H1 (cell line): ENCODE data around the gene SGSH. TPM values are rescaled to one million over a fixed set of nuclear protein-coding genes. Genes with fewer than 3 reads are reported as not detected.

Experiments used
- CTCF ChIA-PET: fragments of 300-600 bp; sonication (Branson Sonifier 250); formaldehyde crosslinking; loops from one replicate; lab custom pipeline; 2021; ENCODE audit not compliant: partially characterized antibody; lab: Charles Lee
- POLR2A ChIA-PET: fragments of 300-600 bp; sonication (Branson Sonifier 250); formaldehyde crosslinking; loops from one replicate; lab custom pipeline; 2021; ENCODE audit warnings: inconsistent platforms; ENCODE audit not compliant: partially characterized antibody; lab: Charles Lee
- DNase-seq, 2 experiments: peaks; one replicate each; pipeline versions ENCODE4 v3.0.0 to v3.0.0-alpha.2; 2010 to 2022; ENCODE audit warnings: low spot score in 2 of 2, low read depth in 1 of 2, mixed read lengths in 1 of 2
- FAIRE-seq: peaks from 2 replicates; lab custom pipeline; 2011; peaks lifted over from hg19 to GRCh38; lab: Jason Lieb, UNC
- H2AFZ ChIP-seq: 2 replicates; pipeline ENCODE4 v1.8.1; 2012; ENCODE audit warnings: low read length, inconsistent platforms
- H2AK5ac ChIP-seq: 2 replicates; pipeline ENCODE4 v1.6.1; 2013; ENCODE audit warnings: low read depth, low read length
- H2BK120ac ChIP-seq: replicated peaks from 2 replicates; pipeline ENCODE3; 2013; ENCODE audit warnings: low read depth, low read length, inconsistent platforms
- H2BK12ac ChIP-seq: 2 replicates; pipeline ENCODE4 v1.6.1; 2013; ENCODE audit warnings: low read depth, low read length
- H2BK15ac ChIP-seq: 2 replicates; pipeline ENCODE4 v1.6.1; 2013; ENCODE audit warnings: low read length
- H2BK20ac ChIP-seq: 2 replicates; pipeline ENCODE4 v1.6.1; 2013; ENCODE audit warnings: low read length
- H2BK5ac ChIP-seq: 2 replicates; pipeline ENCODE4 v1.6.1; 2013; ENCODE audit warnings: low read depth, low read length
- H3K14ac ChIP-seq: 2 replicates; pipeline ENCODE4 v1.6.1; 2013; ENCODE audit warnings: inconsistent platforms; ENCODE audit not compliant: insufficient read length
- H3K18ac ChIP-seq: 2 replicates; pipeline ENCODE4 v1.6.1; 2013; ENCODE audit warnings: low read length; ENCODE audit errors: extremely low read depth
- H3K23ac ChIP-seq: 2 replicates; pipeline ENCODE4 v1.6.1; 2013; ENCODE audit warnings: inconsistent platforms; ENCODE audit not compliant: insufficient read length
- H3K23me2 ChIP-seq: 2 replicates; pipeline ENCODE4 v1.6.1; 2013; ENCODE audit warnings: low read depth, low read length
- H3K27ac ChIP-seq: 2 replicates; pipeline ENCODE4 v1.6.1; 2011; ENCODE audit warnings: low read depth, low read length, inconsistent platforms
- H3K27me3 ChIP-seq, 4 experiments: replicated peaks in 1 of 4; 1 replicate in 1 of 4; 2 replicates in 3 of 4; pipeline versions ENCODE4 v1.6.1 to v1.8.1; 2011 to 2013; ENCODE audit warnings: low read length in 3 of 4, mild to moderate bottlenecking in 3 of 4, inconsistent platforms in 2 of 4, mixed read lengths in 2 of 4, moderate library complexity in 1 of 4; ENCODE audit not compliant: control insufficient read depth in 3 of 4, insufficient read depth in 3 of 4; ENCODE audit errors: extremely low read depth in 1 of 4
- H3K36me3 ChIP-seq, 4 experiments: 2 replicates each; pipeline versions ENCODE4 v1.6.1 to v1.8.1; 2011 to 2013; ENCODE audit warnings: mild to moderate bottlenecking in 4 of 4, low read length in 3 of 4, moderate library complexity in 2 of 4, control low read depth in 1 of 4, inconsistent platforms in 1 of 4; ENCODE audit not compliant: insufficient read depth in 4 of 4, control insufficient read depth in 2 of 4
- H3K4ac ChIP-seq: replicated peaks from 2 replicates; pipeline ENCODE3; 2013; ENCODE audit warnings: low read length, low read depth, mixed read lengths, inconsistent platforms; ENCODE audit not compliant: insufficient read length
- H3K4me1 ChIP-seq, 4 experiments: replicated peaks in 1 of 4; 1 replicate in 1 of 4; 2 replicates in 3 of 4; pipeline versions ENCODE4 v1.6.1 to v1.8.1; 2011 to 2013; ENCODE audit warnings: low read length in 3 of 4, inconsistent platforms in 2 of 4, mixed read lengths in 1 of 4; ENCODE audit not compliant: insufficient read depth in 4 of 4, control insufficient read depth in 3 of 4
- H3K4me2 ChIP-seq, 2 experiments: 2 replicates each; pipeline versions ENCODE4 v1.6.1 to v1.8.1; 2011 to 2013; ENCODE audit warnings: low read depth in 2 of 2, low read length in 2 of 2, control low read depth in 1 of 2, inconsistent platforms in 1 of 2, mild to moderate bottlenecking in 1 of 2; ENCODE audit not compliant: insufficient read depth in 1 of 2
- H3K4me3 ChIP-seq, 4 experiments: fragments of 200-600, 300-600 bp in 1 of 4; sonication (generic), shearing (Covaris generic), sonication (Bioruptor Twin) in 1 of 4; 2 replicates each; pipeline versions ENCODE4 v1.5.1 to v1.8.1; 2011 to 2016; ENCODE audit warnings: low read length in 4 of 4, low read depth in 3 of 4, control low read depth in 2 of 4, inconsistent platforms in 2 of 4, mild to moderate bottlenecking in 2 of 4, mixed read lengths in 1 of 4, moderate library complexity in 1 of 4; ENCODE audit not compliant: insufficient read depth in 2 of 4; ENCODE audit errors: extremely low read depth in 1 of 4
- H3K56ac ChIP-seq: replicated peaks from 2 replicates; pipeline ENCODE3; 2013; ENCODE audit warnings: low read depth, mild to moderate bottlenecking, mixed read lengths, low read length, inconsistent platforms; ENCODE audit not compliant: insufficient read length
- H3K79me1 ChIP-seq: 2 replicates; pipeline ENCODE4 v1.6.1; 2013; ENCODE audit warnings: low read depth, low read length, control low read depth
- H3K79me2 ChIP-seq, 2 experiments: 2 replicates each; pipeline versions ENCODE4 v1.6.1 to v1.8.1; 2012 to 2013; ENCODE audit warnings: low read length in 2 of 2, mild to moderate bottlenecking in 2 of 2, inconsistent platforms in 1 of 2; ENCODE audit not compliant: insufficient read depth in 2 of 2, control insufficient read depth in 1 of 2
- H3K9ac ChIP-seq, 4 experiments: replicated peaks in 1 of 4; 1 replicate in 1 of 4; 2 replicates in 3 of 4; pipeline versions ENCODE4 v1.6.1 to v1.8.1; 2011 to 2013; ENCODE audit warnings: low read depth in 3 of 4, low read length in 3 of 4, control low read depth in 2 of 4, mild to moderate bottlenecking in 2 of 4, moderate library complexity in 2 of 4, inconsistent platforms in 1 of 4; ENCODE audit errors: extremely low read depth in 1 of 4
- H3K9me3 ChIP-seq, 2 experiments: 2 replicates each; pipeline versions ENCODE4 v1.6.1 to v1.8.1; 2012 to 2013; ENCODE audit warnings: mild to moderate bottlenecking in 2 of 2, moderate library complexity in 2 of 2, control low read depth in 1 of 2, inconsistent platforms in 1 of 2, low read depth in 1 of 2, low read length in 1 of 2, mixed read lengths in 1 of 2; ENCODE audit not compliant: insufficient read depth in 2 of 2
- H4K20me1 ChIP-seq, 2 experiments: replicated peaks in 1 of 2; 2 replicates each; pipeline versions ENCODE3 to v1.8.1; 2011 to 2013; ENCODE audit warnings: inconsistent platforms in 2 of 2, low read length in 2 of 2, mild to moderate bottlenecking in 1 of 2; ENCODE audit not compliant: insufficient read depth in 2 of 2, control insufficient read depth in 1 of 2
- H4K5ac ChIP-seq: 2 replicates; pipeline ENCODE4 v1.6.1; 2013; ENCODE audit warnings: low read length, low read depth, mixed read lengths, inconsistent platforms; ENCODE audit not compliant: insufficient read length
- H4K8ac ChIP-seq: 2 replicates; pipeline ENCODE4 v1.8.0; 2013; ENCODE audit warnings: mild to moderate bottlenecking, moderate library complexity, low read length, inconsistent platforms; ENCODE audit not compliant: insufficient read depth; ENCODE audit errors: extremely low read depth
- H4K91ac ChIP-seq: replicated peaks from 2 replicates; pipeline ENCODE3; 2013; ENCODE audit warnings: low read length, mixed read lengths, inconsistent platforms; ENCODE audit not compliant: insufficient read length
- BRCA1 ChIP-seq: IDR thresholded peaks from 2 replicates; pipeline ENCODE4 v1.6.1; 2012; ENCODE audit warnings: low read depth, low read length, improper control_type of control experiment
- EGR1 ChIP-seq: IDR thresholded peaks from 2 replicates; pipeline ENCODE4 v1.6.1; 2011; ENCODE audit warnings: low read depth, low read length, borderline replicate concordance
- EP300 ChIP-seq, 2 experiments: IDR thresholded peaks; 1 replicate in 1 of 2; 2 replicates in 1 of 2; pipeline ENCODE4 v1.6.1; 2011 to 2012; ENCODE audit warnings: low read depth in 2 of 2, low read length in 2 of 2, mild to moderate bottlenecking in 2 of 2, borderline replicate concordance in 1 of 2, inconsistent platforms in 1 of 2, moderate library complexity in 1 of 2
- JUN ChIP-seq: IDR thresholded peaks from 2 replicates; pipeline ENCODE4 v1.6.1; 2011; ENCODE audit warnings: low read depth, mild to moderate bottlenecking, improper control_type of control experiment, low read length
- KDM4A ChIP-seq: IDR thresholded peaks from one replicate; pipeline ENCODE4 v1.7.1; 2012; ENCODE audit warnings: low read depth, mild to moderate bottlenecking, moderate library complexity, low read length, inconsistent platforms; ENCODE audit not compliant: severe bottlenecking
- NANOG ChIP-seq: IDR thresholded peaks from 2 replicates; pipeline ENCODE4 v1.6.1; 2011; ENCODE audit warnings: low read length, low read depth, mild to moderate bottlenecking, inconsistent platforms; ENCODE audit not compliant: insufficient read depth, poor library complexity, severe bottlenecking
- NRF1 ChIP-seq: IDR thresholded peaks from 2 replicates; pipeline ENCODE4 v1.6.1; 2011; ENCODE audit warnings: mild to moderate bottlenecking, low read depth, low read length, improper control_type of control experiment
- RFX5 ChIP-seq: IDR thresholded peaks from 2 replicates; pipeline ENCODE4 v1.6.1; 2011; ENCODE audit warnings: low read depth, low read length, improper control_type of control experiment, borderline replicate concordance
- SIRT6 ChIP-seq: IDR thresholded peaks from one replicate; pipeline ENCODE4 v1.7.1; 2012; ENCODE audit warnings: low read length, inconsistent platforms
- SUZ12 ChIP-seq: fragments of 200-600 bp; sonication (generic); IDR thresholded peaks from 2 replicates; pipeline ENCODE4 v1.6.1; 2012; ENCODE audit warnings: mild to moderate bottlenecking, inconsistent platforms, low read length, moderate library complexity, mixed read lengths
- ZNF274 ChIP-seq: IDR thresholded peaks from 2 replicates; pipeline ENCODE4 v1.7.0; 2012; ENCODE audit warnings: low read length, borderline replicate concordance; ENCODE audit errors: extremely low read depth
- WGBS, 2 experiments: shearing (Covaris generic) in 1 of 2; methylation state at CpG; one replicate each; pipeline versions ENCODE4 v1.1.6 to v1.1.7; 2013 to 2015; ENCODE audit warnings: low lambda C conversion rate in 2 of 2, mixed read lengths in 2 of 2, inconsistent platforms in 1 of 2, low coverage in 1 of 2, missing lambda C conversion rate in 1 of 2; ENCODE audit not compliant: insufficient replicate concordance in 2 of 2, insufficient coverage in 1 of 2, insufficient read length in 1 of 2; ENCODE audit errors: extremely low coverage in 1 of 2, missing lambda C conversion rate in 1 of 2; 5-methylcytosine and 5-hydroxymethylcytosine counted together
- polyA plus RNA-seq, 7 experiments: library from polyadenylated mRNA; depleted of rRNA in 3 of 7; stranded (reverse) in 5 of 7; unstranded in 2 of 7; fragments of >200 nt in 5 of 7; fragments of 200-250 nt in 2 of 7; gene quantifications; 1 replicate in 5 of 7; 2 replicates in 1 of 7; 4 replicates in 1 of 7; pipeline versions ENCODE4 v1.2.1 to v1.2.3, GENCODE V29; 2011 to 2013; ENCODE audit warnings: missing spikeins in 2 of 7, mixed read lengths in 2 of 7
- total RNA-seq: library from RNA; stranded (reverse); fragmentation: NEBNext Ultra II Directional; extraction: Animal tissue kit (Norgen Biotek cat#: 25700); gene quantifications from 2 replicates; pipeline ENCODE4 v1.2.1, GENCODE V29; 2021

Gene SGSH
- total and polyA plus RNA-seq, 2 of the 8 experiments (the other 6 are each of a cell fraction or from before 2014, with no cell fraction given), result 18.0 to 19.6 TPM

DNA sequence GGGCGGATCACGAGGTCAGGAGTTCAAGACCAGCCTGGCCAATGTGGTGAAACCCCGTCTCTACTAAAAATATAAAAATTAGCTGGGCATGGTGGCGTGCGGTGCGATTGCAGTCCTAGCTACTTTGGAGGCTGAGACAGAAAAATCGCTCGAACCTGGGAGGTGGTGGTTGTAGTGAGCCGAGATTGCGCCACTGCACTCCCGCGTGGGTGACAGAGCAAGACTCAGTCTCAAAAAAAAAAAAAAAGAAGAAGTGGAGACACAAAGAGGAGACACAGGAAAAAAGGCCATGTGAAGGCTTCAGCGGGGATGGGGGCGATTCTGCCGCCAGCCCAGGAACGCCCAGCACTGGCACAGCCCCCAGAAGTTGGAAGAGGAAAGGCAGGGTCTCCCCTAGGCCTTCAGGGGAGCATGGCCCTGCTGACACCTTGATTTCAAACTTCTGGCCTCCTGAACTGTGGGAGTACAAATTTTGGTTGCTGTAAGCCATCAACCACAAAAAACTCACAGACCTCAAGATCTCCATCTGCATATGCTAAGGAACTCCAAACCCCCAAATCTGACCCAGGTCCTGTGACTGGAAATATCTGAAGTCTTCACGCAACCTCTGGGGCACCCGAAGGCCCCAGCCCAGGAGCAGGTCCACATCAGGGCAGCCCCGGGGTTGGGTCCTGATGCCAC lies 7.0 kb downstream of the SGSH start:
- DNase-seq (no peak), FAIRE-seq (no peak)
- Histone ChIP-seq H3K23ac (no peak overlapping the region), H3K79me2 (no peaks in the 10 kb centered on the region), H4K5ac (no peak overlapping the region), H2BK120ac (no peak overlapping the region), H2BK15ac (no peak overlapping the region), H3K27me3 (no peaks in the 10 kb centered on the region), H3K4me1 (no peaks in the 10 kb centered on the region), H3K56ac (no peak overlapping the region), H3K4me3 (no peak overlapping the region), H3K14ac (no peak overlapping the region), H3K79me1 (peaks cover 6% of the 10 kb centered on the region; the same call in 1 of the 2 replicates), H2BK5ac (no peak overlapping the region), H4K20me1 (peaks cover 0 to 12% of the 10 kb centered on the region in 2 experiments), H2BK12ac (no peak overlapping the region), H2AK5ac (no peak overlapping the region), H2BK20ac (no peak overlapping the region), H4K91ac (no peak overlapping the region), H3K4me2 (no peak overlapping the region), H3K36me3 (peaks cover 4 to 18% (median 12%) of the 10 kb centered on the region in 4 experiments; a peak in 5 of 8 replicates), H2AFZ (no peak overlapping the region), H3K18ac (no peak overlapping the region), H4K8ac (no peak overlapping the region), H3K9ac (no peak overlapping the region), H3K9me3 (no peaks in the 10 kb centered on the region), H3K23me2 (no peaks in the 10 kb centered on the region), H3K27ac (no peak overlapping the region), H3K4ac (no peak overlapping the region)
- TF ChIP-seq KDM4A, result no peak
- TF ChIP-seq SIRT6, result no peak
- TF ChIP-seq EP300 (IDR thresholded peaks at IDR 0.05; ENCODE audit: borderline replicate concordance in 1 of 2, low read depth in 2 of 2, low read length in 2 of 2), result no peak
- no peak for TF ChIP-seq NRF1
- no peak for TF ChIP-seq ZNF274
- TF ChIP-seq JUN, result no peak
- no peak for TF ChIP-seq BRCA1
- no peak for TF ChIP-seq NANOG
- TF ChIP-seq SUZ12, result no peak
- no peak for TF ChIP-seq RFX5
- no peak for TF ChIP-seq EGR1
- ChIA-PET POLR2A (interaction anchor here (1.1 kb wide), 1 partner anchor 9 kb away, joined by 3 read pairs; no protein-coding TSS in a partner anchor), CTCF (interaction anchor here (0.9 to 1.2 kb wide), 2 partner anchors 17 to 39 kb away, joined by 3 to 8 read pairs; no protein-coding TSS in a partner anchor)
- 91% methylated on average over 12 of the region's 19 CpGs; no CpG with 5 or more reads in 1 of the 2 experiments for WGBS, 2 experiments
